ENCODE data around the gene CLCN6. TPM values are rescaled to one million over a fixed set of nuclear protein-coding genes. Genes with fewer than 3 reads are reported as not detected.

The CLCN6 gene
- total and polyA plus RNA-seq, 2 of the 8 experiments (the other 6 are each of a cell fraction or from before 2014, with no cell fraction given), result 15.7 to 26.0 TPM

GRCh38 chr1:11759791-11760190 lies 46.2 kb upstream of the CLCN6 start (continued):
- TF ChIP-seq CHD1 (IDR thresholded peaks at IDR 0.05; ENCODE audit: low read depth, low read length) (no peak), SIRT6 (IDR thresholded peaks at IDR 0.05; ENCODE audit: low read length) (no peak), SP1 (IDR thresholded peaks at IDR 0.05; ENCODE audit: low read depth, low read length) (no peak), POLR2A (IDR thresholded peaks at IDR 0.05; ENCODE audit: control extremely low read depth in 1 of 2, low read depth in 2 of 2, low read length in 2 of 2) (no peak), RBBP5 (IDR thresholded peaks at IDR 0.05; ENCODE audit: borderline replicate concordance, low read depth, low read length) (no peak), CHD7 (IDR thresholded peaks at IDR 0.05; ENCODE audit: insufficient replicate concordance, low read length) (no peak), EGR1 (IDR thresholded peaks at IDR 0.05; ENCODE audit: borderline replicate concordance, low read depth, low read length) (no peak)
